Measurements from ENCODE around the gene TBCC.
"Not testable (repeated sequence)": the region's sequence is repeated elsewhere in the genome, so short reads cannot be mapped to it uniquely, and the experiment has no call there.

Gene TBCC

DNA sequence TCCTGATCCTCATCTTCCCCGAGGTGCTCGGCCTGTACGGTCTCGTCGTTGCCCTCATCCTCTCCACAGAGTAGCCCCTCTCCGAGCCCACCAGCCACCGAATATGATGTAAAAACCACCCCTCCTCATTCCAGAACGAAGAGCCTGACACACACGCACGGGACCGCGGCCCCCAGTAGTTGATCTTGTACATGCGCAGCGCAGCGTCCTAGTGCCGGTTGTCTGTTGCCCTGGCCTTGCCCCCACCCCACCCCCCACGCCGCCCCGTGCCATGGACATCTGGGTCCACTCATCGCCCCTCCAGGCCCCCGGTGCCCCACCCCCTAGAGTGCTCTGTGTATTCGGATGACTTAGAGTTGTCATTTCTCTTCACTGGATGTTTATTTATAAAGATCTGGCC is 18.3 kb downstream of the TBCC start:
- DNase-seq, result no peak

- DNase-seq, result no peak
Measured at GRCh38 chr6:42727087-42727611, 18.8 kb downstream of the TBCC start.

DNA sequence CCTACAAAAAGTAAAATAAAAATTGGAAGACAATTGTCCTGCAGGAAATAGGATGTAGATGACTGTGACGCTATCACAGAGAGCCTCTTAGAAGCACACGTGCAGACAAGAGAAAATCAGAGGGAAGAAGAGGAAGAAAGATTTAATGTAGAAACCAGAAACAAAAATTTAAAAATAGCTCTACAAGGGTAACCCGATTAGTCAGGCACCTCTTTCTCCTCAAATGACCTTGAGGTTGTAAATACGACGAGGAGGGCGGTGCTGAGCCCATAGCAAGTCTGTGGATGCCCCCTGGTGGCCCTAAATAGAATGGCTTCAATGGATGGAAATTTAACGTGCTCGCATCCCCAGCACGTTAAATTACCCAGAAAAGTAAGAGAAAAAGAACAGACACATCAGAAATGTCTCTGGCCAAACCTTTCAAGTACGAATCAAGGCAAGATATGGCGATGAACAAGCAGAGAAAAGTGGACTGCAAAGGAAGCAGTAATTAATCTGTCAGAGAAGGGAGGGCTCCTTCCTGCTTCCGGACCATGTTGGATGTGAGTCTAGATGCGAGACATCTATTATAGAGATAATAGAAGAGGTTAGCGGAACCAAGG is 19.3 kb downstream of the TBCC start:
- peak; percentile 47 for DNase-seq

- no peak for DNase-seq
Measured at GRCh38 chr6:42726026-42726425, 19.9 kb downstream of the TBCC start.

GRCh38 chr6:42724825-42725224 is 21.1 kb downstream of the TBCC start:
- no peak for DNase-seq

- no peak for DNase-seq
Measured at GRCh38 chr6:42722497-42722896, 23.4 kb downstream of the TBCC start, which contains the start of gene PRPH2. Gene PRPH2 (minus strand): TSS chr6:42722597. CDS start chr6:42722334, 263 bp downstream.

DNA sequence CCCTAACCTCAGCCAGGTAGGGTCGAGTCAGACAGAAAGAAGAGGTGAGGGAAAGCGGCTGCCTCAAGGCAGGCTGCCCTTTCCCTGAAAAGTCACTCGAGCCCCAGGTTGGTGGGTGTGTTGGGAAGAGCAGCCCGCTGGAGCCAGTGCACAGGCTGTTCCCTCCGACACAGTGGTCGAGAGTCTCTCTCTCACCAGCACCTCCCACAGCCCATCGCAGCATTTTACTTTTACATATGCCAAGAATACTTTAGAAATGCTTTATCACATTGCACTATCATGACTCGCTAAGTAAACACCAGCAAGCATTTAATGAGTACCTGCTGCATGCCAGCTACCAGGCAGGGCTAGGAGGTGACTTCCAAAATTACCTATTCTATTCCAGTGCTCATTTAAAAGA is 25.2 kb downstream of the TBCC start:
- no peak for DNase-seq

GRCh38 chr6:42715871-42716270 is 30.0 kb downstream of the TBCC start:
- no peak for DNase-seq

GRCh38 chr6:42714098-42714761 is 31.7 kb downstream of the TBCC start:
- no peak for DNase-seq

- DNase-seq, result no peak
Measured at GRCh38 chr6:42711930-42712329, 34.0 kb downstream of the TBCC start.

DNA sequence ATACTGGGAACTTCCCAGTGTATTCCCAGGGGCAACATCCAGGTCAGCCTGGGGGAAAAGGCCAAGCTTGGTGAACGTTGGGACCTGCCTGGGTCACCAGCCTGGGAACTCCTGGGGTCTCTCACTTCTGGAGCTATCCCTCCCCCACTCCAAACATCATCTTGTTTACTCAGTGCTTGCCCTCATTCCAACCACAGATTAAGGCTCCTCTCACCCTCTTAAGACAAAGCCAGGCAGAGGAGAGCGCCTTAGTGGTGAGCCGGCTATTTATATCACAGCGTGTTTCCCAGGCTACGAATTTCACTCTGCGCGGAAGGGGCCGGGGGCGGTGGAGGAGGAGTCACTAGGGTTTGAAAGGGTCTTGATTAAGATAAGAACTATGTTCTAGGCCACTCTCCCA is 35.6 kb downstream of the TBCC start:
- DNase-seq, result no peak

GRCh38 chr6:42709871-42710270 is 36.0 kb downstream of the TBCC start:
- no peak for DNase-seq

DNA sequence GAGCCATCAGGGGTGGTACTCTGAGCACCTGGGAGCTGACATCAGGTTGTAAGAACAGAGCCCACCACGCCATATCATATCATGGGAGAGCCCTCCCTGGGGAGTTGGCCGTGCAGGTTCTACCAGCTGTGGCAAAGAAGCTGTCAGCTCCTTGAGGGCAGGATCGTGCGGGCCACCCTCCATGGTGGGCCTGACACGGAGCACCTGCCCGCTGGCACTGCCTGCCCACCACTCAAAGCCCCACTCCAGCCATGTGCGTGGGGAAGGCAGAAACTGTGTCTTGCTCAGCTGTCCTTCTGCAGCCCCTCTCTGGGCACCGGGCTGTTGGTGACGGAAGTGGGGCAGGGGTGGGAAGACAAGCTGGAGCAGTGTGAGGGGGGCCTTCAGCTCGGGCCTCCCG is 37.8 kb downstream of the TBCC start:
- DNase-seq, result no peak

DNA sequence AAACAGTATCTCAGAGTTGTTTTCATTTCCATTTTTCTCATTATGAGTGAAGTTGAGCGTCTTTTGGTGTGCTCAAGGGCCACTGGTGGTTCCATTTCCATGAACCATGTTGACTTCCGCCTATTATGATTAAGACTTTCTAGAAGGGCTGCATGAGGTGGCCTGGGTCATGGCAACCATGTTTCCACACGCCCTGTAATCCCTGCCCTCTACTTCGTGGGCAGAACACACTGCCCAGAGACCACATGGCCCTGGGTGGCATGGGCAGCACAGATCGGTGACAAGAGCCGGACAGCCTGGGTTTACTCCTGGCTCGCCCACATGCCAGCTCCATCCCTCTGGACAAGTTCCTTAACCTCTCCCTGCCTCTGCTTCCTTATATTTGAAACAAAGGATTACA is 38.3 kb downstream of the TBCC start:
- DNase-seq, result no peak

- DNase-seq, result no peak
Measured at GRCh38 chr6:42704937-42705374, 40.9 kb downstream of the TBCC start.

- no peak for DNase-seq
Measured at GRCh38 chr6:42704251-42704936, 41.5 kb downstream of the TBCC start.

- DNase-seq, result not testable (repeated sequence)
Measured at GRCh38 chr6:42702786-42703185, 43.1 kb downstream of the TBCC start.

GRCh38 chr6:42702200-42702599 is 43.7 kb downstream of the TBCC start:
- DNase-seq, result no peak

DNA sequence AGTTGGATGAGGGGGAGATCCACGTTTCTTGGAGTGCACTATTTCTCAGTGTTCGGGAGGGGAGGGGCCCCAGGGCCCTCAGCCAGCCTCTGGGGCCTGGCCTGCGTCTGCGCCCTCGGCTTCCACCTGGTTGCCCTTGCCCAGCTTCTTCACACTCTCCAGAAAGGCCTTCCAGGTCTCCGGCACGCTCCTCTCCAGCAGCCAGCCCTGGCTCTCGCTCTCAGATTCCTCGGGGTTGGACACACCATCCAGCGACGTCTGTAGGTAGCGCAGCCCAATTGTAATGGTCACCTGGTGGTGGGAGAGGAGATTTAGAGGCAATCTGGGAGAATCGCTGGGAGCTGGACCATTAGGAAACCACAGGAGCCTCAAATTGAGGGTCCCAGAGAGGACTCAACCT is 47.7 kb downstream of the TBCC start:
- no peak for DNase-seq

DNA sequence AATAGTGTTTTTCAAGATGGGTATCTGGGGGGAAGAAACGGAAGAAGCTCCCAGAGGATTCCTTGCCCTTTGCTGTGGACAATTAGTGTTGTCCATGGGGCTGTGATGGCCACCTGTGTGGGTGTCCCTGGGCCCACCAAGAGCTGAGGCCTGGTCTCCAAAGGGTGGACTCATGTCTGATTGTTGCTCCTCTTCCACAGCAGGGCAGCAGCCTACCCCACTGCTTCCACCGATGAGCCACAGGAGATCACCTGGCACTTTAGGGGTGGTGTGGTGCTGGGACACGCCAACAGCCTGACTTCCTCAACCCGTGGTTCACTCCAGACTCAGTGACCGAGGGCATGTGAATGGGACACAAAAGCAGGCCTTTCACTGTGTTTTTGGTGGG is 48.6 kb downstream of the TBCC start:
- DNase-seq, result no peak

- no peak for DNase-seq
Measured at GRCh38 chr6:42696526-42697267, 49.2 kb downstream of the TBCC start.

- DNase-seq, result no peak
Measured at GRCh38 chr6:42694586-42694985, 51.3 kb downstream of the TBCC start.
